T-helper 9 cell (primary cell): ENCODE measurements around the gene SLCO3A1.

ENCODE experiments used
- DNase-seq: peaks from one replicate; pipeline ENCODE4 v3.0.0-alpha.2; 2020
- total RNA-seq, 2 donors: gene quantifications; one replicate each; lab custom pipeline; 2026; lab: John Stamatoyannopoulos, UW

The SLCO3A1 gene
- total RNA-seq = 35.7 to 36.9 reads per million in 2 donors

- peak; percentile 70 for DNase-seq
These were observed at the start of gene SLCO3A1 for GRCh38 chr15:91853511-91853947. Gene SLCO3A1 (plus strand): TSS chr15:91853708.

GRCh38 chr15:91807122-91807521, 46.4 kb upstream of the SLCO3A1 start:
- DNase-seq = no peak

DNA sequence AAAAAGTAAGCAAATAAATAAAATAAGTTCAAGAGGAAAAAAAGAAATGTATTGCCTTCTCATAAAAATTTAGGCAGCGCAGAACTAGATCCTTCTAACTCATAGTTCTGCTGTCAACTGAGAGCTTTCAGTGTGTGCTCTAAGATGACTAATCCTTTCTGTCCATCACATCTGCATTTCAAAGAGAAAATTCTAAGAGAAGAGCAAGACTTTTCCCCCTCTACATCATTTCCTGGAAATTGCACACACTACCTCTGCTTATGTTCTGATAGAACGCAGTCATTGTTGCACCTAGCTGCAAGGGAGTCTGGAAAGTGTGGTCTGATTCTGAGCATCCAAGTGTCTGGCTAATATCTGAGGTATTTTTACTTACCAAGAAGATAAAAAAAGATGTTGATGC, 39.6 kb upstream of the SLCO3A1 start:
- no peak for DNase-seq

- DNase-seq = no peak
These were observed 36.6 kb upstream of the SLCO3A1 start for GRCh38 chr15:91816942-91817341.

DNA sequence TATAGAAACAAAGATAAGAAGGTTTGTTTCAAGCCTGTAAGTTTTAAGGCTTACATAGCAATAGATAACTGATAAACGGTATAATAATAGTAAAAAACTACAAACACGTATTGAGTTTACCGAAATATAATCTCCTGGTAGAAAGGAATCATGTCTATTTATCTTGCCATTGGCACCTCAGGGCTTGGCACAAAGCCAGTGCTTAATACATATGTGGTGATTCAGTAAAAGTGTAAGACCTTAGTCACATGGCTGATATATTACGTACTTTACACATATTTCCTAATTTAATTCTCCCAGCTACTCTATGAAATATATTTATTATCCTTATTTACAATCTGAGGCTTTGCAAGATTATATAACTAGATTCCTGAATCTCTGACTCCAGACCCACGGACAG, 32.0 kb upstream of the SLCO3A1 start:
- no peak for DNase-seq

GRCh38 chr15:91824256-91824655, 29.3 kb upstream of the SLCO3A1 start:
- no peak for DNase-seq

DNA sequence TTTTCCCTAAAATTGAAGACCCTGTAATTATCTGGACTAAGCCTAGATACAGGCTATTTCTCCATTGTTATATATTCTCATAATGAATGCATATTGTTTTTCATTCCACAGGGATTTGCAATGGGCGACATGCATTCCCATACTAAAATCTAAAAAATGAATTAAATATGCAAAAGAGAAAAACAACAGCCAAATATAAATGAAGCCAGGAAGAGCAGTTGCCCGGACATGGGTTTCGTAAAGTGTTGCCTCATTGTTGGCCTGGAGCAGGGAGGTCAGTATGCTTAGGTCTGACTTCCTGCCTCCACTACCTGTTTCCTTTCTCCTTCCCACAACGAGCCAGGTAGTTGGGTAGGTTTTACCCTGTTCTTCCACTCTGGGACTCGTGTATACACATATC, 27.1 kb upstream of the SLCO3A1 start:
- no peak for DNase-seq

DNA sequence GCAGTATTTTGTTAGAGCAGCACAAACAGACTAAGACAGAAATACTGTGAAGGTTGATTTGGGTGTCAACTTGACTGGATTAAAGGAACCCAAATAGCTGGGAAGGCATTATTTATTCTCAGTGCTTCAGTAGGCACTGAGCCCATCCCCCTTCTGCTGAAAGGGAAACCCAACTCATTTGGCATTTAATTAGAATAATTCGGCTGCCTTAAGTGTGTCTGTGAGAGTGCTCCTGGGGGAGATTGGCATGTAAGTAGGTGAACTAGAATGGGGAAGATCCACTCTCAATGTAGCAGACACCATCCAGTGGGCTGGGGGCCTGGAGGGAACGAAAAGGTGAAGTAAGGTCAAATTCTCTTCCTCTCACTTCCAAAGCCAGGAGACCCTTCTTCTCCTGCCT, 20.5 kb upstream of the SLCO3A1 start:
- DNase-seq = no peak

DNA sequence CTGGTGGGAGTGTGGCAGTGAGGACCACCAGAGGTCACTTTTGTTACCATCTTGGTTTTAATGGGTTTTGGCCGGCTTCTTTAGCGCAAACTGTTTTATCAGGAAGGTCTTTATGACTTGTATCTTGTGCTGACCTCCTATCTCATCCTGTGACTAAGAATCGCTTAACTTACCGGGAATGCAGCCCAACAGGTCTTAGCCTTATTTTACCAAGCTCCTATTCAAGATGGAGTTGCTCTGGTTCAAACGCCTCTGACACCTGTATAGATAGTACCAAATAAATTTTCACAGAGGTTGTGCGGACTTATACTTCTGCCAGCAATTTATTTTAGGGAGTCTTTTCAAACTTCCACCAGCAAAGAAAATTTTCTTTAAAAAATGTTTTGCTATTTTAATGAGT, 13.6 kb upstream of the SLCO3A1 start:
- DNase-seq = no peak

- DNase-seq = no peak
These were observed 11.6 kb upstream of the SLCO3A1 start for GRCh38 chr15:91841861-91842260.

- no peak for DNase-seq
These were observed 9.2 kb upstream of the SLCO3A1 start for GRCh38 chr15:91844341-91844740.

GRCh38 chr15:91844928-91845327, 8.6 kb upstream of the SLCO3A1 start:
- no peak for DNase-seq

DNA sequence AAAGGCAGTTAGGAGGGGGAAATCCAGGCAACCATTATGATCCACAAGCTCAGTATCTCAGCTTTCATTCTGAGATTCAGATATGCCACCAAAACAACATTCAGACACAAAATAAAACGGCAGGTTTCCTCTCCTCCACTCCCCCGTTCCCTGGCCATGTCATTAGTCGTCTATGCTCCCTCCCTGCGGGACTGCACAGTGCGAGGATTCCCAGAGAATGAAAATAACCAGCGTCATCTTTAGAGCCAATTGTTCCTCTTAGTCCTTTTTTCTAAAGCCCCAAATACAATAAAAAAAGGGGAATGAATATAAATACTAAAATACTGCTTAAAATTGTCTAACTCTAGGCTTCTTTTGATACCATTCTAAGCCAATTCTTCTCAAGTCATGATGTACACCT, 7.8 kb upstream of the SLCO3A1 start:
- no peak for DNase-seq

DNA sequence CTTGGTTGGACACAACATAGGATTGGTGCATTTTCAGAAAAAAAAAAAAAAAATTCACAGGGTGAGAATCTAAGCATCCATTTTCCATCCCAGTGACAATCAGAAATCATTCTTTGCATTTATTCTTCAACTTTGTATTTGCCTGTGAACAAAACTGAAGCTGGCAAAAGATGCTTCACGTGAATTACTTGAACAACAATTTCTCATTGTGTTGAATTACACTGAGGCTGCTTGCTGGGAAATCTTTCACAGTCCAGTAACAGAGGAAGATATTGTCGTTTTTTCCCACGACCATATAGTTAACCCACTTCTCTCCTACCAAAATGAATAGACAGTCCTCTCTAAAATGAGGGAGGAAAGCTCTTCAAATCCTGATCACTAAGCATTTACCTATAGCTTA, 4.3 kb upstream of the SLCO3A1 start:
- no peak for DNase-seq

- DNase-seq = no peak
These were observed 3.8 kb upstream of the SLCO3A1 start for GRCh38 chr15:91849749-91850161.

- DNase-seq = peak; percentile 73
These were observed 582 bp upstream of the SLCO3A1 start for GRCh38 chr15:91852741-91853510.

DNA sequence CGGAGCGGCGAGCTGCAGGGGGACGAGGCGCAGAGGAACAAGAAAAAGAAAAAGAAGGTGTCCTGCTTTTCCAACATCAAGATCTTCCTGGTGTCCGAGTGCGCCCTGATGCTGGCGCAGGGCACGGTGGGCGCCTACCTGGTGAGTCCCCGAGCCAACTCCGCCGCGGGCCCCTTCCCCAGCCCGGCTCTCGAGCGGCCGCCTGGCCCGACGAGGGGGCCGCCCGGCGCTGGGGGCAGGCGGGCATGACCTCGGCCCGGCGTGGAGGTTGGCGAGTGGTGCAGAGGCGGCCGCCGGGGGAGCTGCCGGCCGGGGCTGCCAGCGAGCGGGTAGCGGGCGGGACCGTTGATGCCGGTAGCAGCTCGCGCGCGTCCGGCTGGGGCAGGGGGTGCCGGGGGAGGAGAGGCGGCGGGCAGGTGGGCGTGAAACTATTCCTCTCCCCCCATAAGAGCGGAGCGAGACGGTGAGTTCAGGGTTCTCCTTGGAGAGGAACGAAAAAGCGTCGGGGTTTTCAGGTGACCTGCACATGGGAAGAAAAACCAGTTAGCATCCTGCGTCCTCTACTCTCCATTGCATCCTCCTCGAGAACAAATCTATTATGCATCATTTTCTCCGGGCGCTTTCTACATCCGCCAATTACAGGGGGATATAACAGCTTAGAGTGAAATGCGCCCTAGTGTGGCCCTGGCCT, 585 bp downstream of the SLCO3A1 start:
- DNase-seq = peak; percentile 39

DNA sequence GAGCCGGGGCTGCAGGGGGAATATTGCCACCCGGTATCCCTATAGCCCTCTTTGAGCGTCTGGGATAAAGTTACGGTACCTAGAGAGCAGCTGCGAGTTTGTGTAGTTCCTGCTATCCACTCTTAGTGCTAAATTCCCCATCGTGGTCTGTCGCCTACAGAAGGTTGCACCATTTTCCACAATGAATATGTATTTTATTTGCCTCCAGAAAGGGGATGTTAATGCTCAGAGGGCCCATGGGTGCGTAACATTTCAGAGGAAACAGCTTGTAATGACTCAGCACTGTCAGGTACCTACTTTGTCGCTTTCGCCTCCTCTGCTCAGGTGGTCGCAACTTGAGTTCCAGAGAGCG, 1.1 kb downstream of the SLCO3A1 start:
- DNase-seq = no peak

GRCh38 chr15:91855241-91855640, 1.7 kb downstream of the SLCO3A1 start:
- DNase-seq = no peak

GRCh38 chr15:91855684-91856489, 2.4 kb downstream of the SLCO3A1 start:
- no peak for DNase-seq

GRCh38 chr15:91857224-91857585, 3.7 kb downstream of the SLCO3A1 start:
- no peak for DNase-seq

GRCh38 chr15:91857772-91858171, 4.3 kb downstream of the SLCO3A1 start:
- no peak for DNase-seq

DNA sequence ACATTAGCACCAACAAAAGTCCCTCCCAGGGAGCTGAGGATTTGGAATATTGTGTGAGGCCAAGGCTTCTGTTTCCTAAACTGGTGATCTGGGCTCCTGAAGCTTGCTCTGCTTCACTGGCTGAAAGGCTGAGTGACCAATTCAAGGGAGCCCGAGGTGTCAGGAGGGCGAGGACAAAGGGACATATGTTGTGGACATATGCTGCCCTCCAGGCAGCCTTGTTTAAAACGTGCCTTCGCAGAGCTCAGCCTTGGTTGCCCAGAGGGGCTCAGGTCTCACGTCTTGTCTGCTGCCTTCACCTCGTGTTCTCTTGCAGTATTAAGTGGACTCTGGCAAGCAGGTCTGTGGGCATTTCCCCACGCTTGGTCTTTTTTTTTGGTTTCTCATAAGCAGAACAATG, 7.0 kb downstream of the SLCO3A1 start:
- no peak for DNase-seq

DNA sequence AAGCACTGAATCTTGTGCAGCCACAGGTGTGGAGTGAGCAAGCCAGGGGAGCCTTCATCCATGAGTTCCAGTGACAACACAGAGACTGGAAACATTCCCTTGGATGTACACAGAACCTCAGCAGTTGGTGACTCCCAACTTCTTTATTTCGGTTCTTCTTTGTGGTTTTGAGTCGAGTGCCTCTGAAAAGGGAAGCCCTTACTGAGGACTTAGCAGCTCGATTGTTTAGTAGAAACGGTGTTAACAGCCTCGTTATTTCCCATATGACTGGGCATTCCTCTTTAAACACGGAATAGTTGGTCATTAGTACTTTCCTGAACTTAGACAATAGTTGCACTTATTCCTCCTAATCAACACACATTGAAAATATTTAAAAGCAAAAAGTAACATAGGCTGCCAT, 7.7 kb downstream of the SLCO3A1 start:
- no peak for DNase-seq
